Stomach (tissue), 4 donors: ENCODE results near the gene FYN.

ENCODE experiments used
- CTCF ChIP-seq, 7 experiments: fragments of 450-650 bp in 4 of 7; fragments of 200-600 bp in 3 of 7; sonication (generic) in 3 of 7; IDR thresholded peaks; one replicate each; pipeline ENCODE4 v1.5.1; 2016 to 2019; ENCODE audit warnings: antibody characterized with exemption in 7 of 7, control low read depth in 2 of 7, mild to moderate bottlenecking in 1 of 7
- EP300 ChIP-seq: sonication (generic); formaldehyde crosslinking; IDR thresholded peaks from one replicate; pipeline ENCODE4 v1.6.1; 2017; ENCODE audit warnings: antibody characterized with exemption
- POLR2A ChIP-seq, 4 donors: fragments of 450-650 bp; IDR thresholded peaks; one replicate each; pipeline ENCODE4 v1.6.1; 2016; ENCODE audit warnings: antibody characterized with exemption in 4 of 4, control low read depth in 2 of 4, mild to moderate bottlenecking in 1 of 4, moderate library complexity in 1 of 4
- POLR2AphosphoS5 ChIP-seq, 3 donors: sonication (generic); formaldehyde crosslinking; IDR thresholded peaks; one replicate each; pipeline ENCODE4 v1.6.1; 2016; ENCODE audit warnings: antibody characterized with exemption in 3 of 3

GRCh38 chr6:111794727-111795452 is 78.4 kb downstream of the FYN start:
- TF ChIP-seq POLR2AphosphoS5 (IDR thresholded peaks at IDR 0.05) (no peak), EP300 (no peak), CTCF (IDR thresholded peaks at IDR 0.05) (no peak), POLR2A (IDR thresholded peaks at IDR 0.05) (no peak)
